ENCODE measurements around the gene ATCAY. TPM values are rescaled to one million over a fixed set of nuclear protein-coding genes. Genes with fewer than 3 reads are reported as not detected.
A peak's percentile ranks its signal among the peaks of the same experiment; 100 is the strongest.
"Not testable (repeated sequence)": the region's sequence is repeated elsewhere in the genome, so short reads cannot be mapped to it uniquely, and the experiment has no call there.

ATCAY gene
- total RNA-seq, 1 donor from 2014 or later, result not detected

GRCh38 chr19:3964256-3965194, 84.0 kb downstream of the ATCAY start:
- intact Hi-C loops (cut with micrococcal nuclease), result no loop called here
- ATAC-seq (no peak), DNase-seq (no peak)

GRCh38 chr19:3966051-3967017, 85.8 kb downstream of the ATCAY start:
- ATAC-seq (no peak), DNase-seq (no peak)
- intact Hi-C loops (cut with micrococcal nuclease), result no loop called here

GRCh38 chr19:3967983-3968382, 87.5 kb downstream of the ATCAY start:
- DNase-seq; intact Hi-C loops (cut with micrococcal nuclease); ATAC-seq: not testable (repeated sequence)

GRCh38 chr19:3968556-3969434, 88.3 kb downstream of the ATCAY start:
- intact Hi-C loops (cut with micrococcal nuclease), result no loop called here
- peak; percentile 91 for DNase-seq

GRCh38 chr19:3969435-3970312, 89.2 kb downstream of the ATCAY start:
- intact Hi-C loops (cut with micrococcal nuclease), result no loop called here
- ATAC-seq, result peak; percentile 19
- DNase-seq, result no peak

More at GRCh38 chr19:3968556-3969434, 88.3 kb downstream of the ATCAY start:
- peak; percentile 81 for ATAC-seq

GRCh38 chr19:3970313-3970807, 89.9 kb downstream of the ATCAY start:
- DNase-seq (no peak), ATAC-seq (no peak)
- intact Hi-C loops (cut with micrococcal nuclease), result no loop called here

GRCh38 chr19:3970808-3971598, 90.5 kb downstream of the ATCAY start, which contains the start of gene DAPK3:
Gene DAPK3 (minus strand): TSS chr19:3971099. CDS start chr19:3969735, 1,364 bp downstream.
- intact Hi-C loops (cut with micrococcal nuclease), result no loop called here
- peak; percentile 83 for ATAC-seq
- peak; percentile 98 for DNase-seq

- intact Hi-C loops (cut with micrococcal nuclease), result no loop called here
- ATAC-seq (no peak), DNase-seq (no peak)
Observed at GRCh38 chr19:3975144-3975543, 94.7 kb downstream of the ATCAY start.

GRCh38 chr19:3975637-3976087, 95.2 kb downstream of the ATCAY start:
- no peak for ATAC-seq
- intact Hi-C loops (cut with micrococcal nuclease), result no loop called here
- no peak for DNase-seq

- peak; percentile 16 for ATAC-seq
- intact Hi-C loops (cut with micrococcal nuclease), result no loop called here
- no peak for DNase-seq
Observed at GRCh38 chr19:3976495-3977241, 96.2 kb downstream of the ATCAY start.

Small RNA genes within 50 kb of the gene (microRNA-seq; reads per million reads assigned to microRNA genes)
- not detected for gene MIR637 (ENCODE audit: borderline number of aligned reads)

Other genes starting within 250 kb of the ATCAY start
- gene PIP5K1C, start 180.2 kb upstream of the ATCAY start, total RNA-seq, result 34.7 TPM
- 0.22 TPM for gene TJP3, start 172.3 kb upstream of the ATCAY start, total RNA-seq
- gene APBA3, start 119.0 kb upstream of the ATCAY start, total RNA-seq, result 12.5 TPM
- gene MRPL54, start 118.0 kb upstream of the ATCAY start, total RNA-seq, result 70.8 TPM
- gene RAX2, start 108.5 kb upstream of the ATCAY start, total RNA-seq, result not detected
- 0.62 TPM for gene MATK, start 94.3 kb upstream of the ATCAY start, total RNA-seq
- gene ZFR2, start 11.6 kb upstream of the ATCAY start, total RNA-seq, result not detected
- 1,046 TPM for gene NMRK2, start 52.4 kb downstream of the ATCAY start, total RNA-seq
- gene DAPK3, start 90.4 kb downstream of the ATCAY start, total RNA-seq, result 68.5 TPM
- gene EEF2, start 104.8 kb downstream of the ATCAY start, total RNA-seq, result 2,417 TPM
- 19.8 TPM for gene PIAS4, start 127.1 kb downstream of the ATCAY start, total RNA-seq
- 35.2 TPM for gene ZBTB7A, start 186.2 kb downstream of the ATCAY start, total RNA-seq
- 148 TPM for gene MAP2K2, start 243.4 kb downstream of the ATCAY start, total RNA-seq

Measured in left ventricle myocardium superior (tissue), 1 donor.